Fibroblast of pulmonary artery (primary cell): ENCODE measurements around the gene SEC23IP.

Experiments used
- DNase-seq: peaks from one replicate; pipeline ENCODE4 v3.0.0-alpha.2; 2010; ENCODE audit warnings: low read depth
- H3K4me3 ChIP-seq: replicated peaks from 2 replicates; pipeline ENCODE4 v1.5.1; 2011; ENCODE audit warnings: low read depth, mild to moderate bottlenecking, control low read depth, low read length, moderate library complexity
- CTCF ChIP-seq: IDR thresholded peaks from 2 replicates; pipeline ENCODE4 v1.5.1; 2011; ENCODE audit warnings: mild to moderate bottlenecking, control low read depth, low read length, inconsistent platforms; ENCODE audit errors: missing control alignments

The SEC23IP gene

GRCh38 chr10:119892188-119893065, at the start of gene SEC23IP:
TSS of gene SEC23IP (plus strand) at chr10:119892730. CDS start at chr10:119892783, 53 bp downstream.
- TF ChIP-seq CTCF, result no peak
- H3K4me3 ChIP-seq, result peak within 1 kb of the TSS; percentile 94
- DNase-seq, result peak; percentile 97

GRCh38 chr10:119845656-119846055, 46.9 kb upstream of the SEC23IP start:
- H3K4me3 ChIP-seq, result no peak overlapping the region
- DNase-seq, result no peak
- no peak for TF ChIP-seq CTCF

GRCh38 chr10:119849031-119849789, 43.3 kb upstream of the SEC23IP start:
- H3K4me3 ChIP-seq, result no peak overlapping the region
- DNase-seq, result peak; percentile 85
- no peak for TF ChIP-seq CTCF

- H3K4me3 ChIP-seq, result no peak overlapping the region
- DNase-seq, result no peak
- TF ChIP-seq CTCF, result no peak
These were observed 42.6 kb upstream of the SEC23IP start for GRCh38 chr10:119849944-119850343.

GRCh38 chr10:119852277-119852676, 40.3 kb upstream of the SEC23IP start:
- no peak overlapping the region for H3K4me3 ChIP-seq
- DNase-seq, result no peak
- no peak for TF ChIP-seq CTCF

- DNase-seq, result no peak
- no peak for TF ChIP-seq CTCF
- H3K4me3 ChIP-seq, result no peak overlapping the region
These were observed 39.7 kb upstream of the SEC23IP start for GRCh38 chr10:119852822-119853221.
